SK-N-SH treated with all-trans-retinoic acid at 6 μM for 48 hours (cell line): ENCODE measurements around the gene GPC3.

Source experiments
- ARNTL ChIP-seq: fragments of 450-650 bp; formaldehyde crosslinking; IDR thresholded peaks from 2 replicates; pipeline ENCODE4 v1.5.0; 2020; ENCODE audit warnings: low read depth, mild to moderate bottlenecking, moderate library complexity, borderline replicate concordance
- CREB5 ChIP-seq: fragments of 250-450 bp; sonication (Bioruptor Pico); IDR thresholded peaks from 2 replicates; pipeline ENCODE4 v1.5.1; 2020; ENCODE audit warnings: low read depth, mild to moderate bottlenecking, moderate library complexity
- CSRNP3 ChIP-seq: fragments of 250-450 bp; sonication (Bioruptor Pico); IDR thresholded peaks from 2 replicates; pipeline ENCODE4 v1.5.1; 2021; ENCODE audit warnings: mild to moderate bottlenecking, moderate library complexity
- ISL1 ChIP-seq: fragments of 250-450 bp; sonication (Bioruptor Pico); IDR thresholded peaks from 2 replicates; pipeline ENCODE4 v2.1.2; 2022; ENCODE audit warnings: mild to moderate bottlenecking, moderate library complexity
- TCF4 ChIP-seq: fragments of 250-450 bp; sonication (Bioruptor Pico); IDR thresholded peaks from 2 replicates; pipeline ENCODE4 v1.8.0; 2021; ENCODE audit warnings: mild to moderate bottlenecking, moderate library complexity, borderline replicate concordance
- TOX ChIP-seq: fragments of 250-450 bp; sonication (Bioruptor Pico); IDR thresholded peaks from 2 replicates; pipeline ENCODE4 v1.8.0; 2021; ENCODE audit warnings: mild to moderate bottlenecking, moderate library complexity, borderline replicate concordance
- ZNF70 ChIP-seq: fragments of 450-650 bp; formaldehyde crosslinking; IDR thresholded peaks from 2 replicates; pipeline ENCODE4 v1.5.0; 2020; ENCODE audit warnings: mild to moderate bottlenecking, moderate library complexity

- TF ChIP-seq ZNF70 (no peak), TOX (no peak), ISL1 (no peak), TCF4 (CRISPR knock-in tag) (no peak), CREB5 (no peak), ARNTL (CRISPR knock-in tag) (no peak), CSRNP3 (CRISPR knock-in tag) (no peak)
These were observed 332.0 kb downstream of the GPC3 start for GRCh38 chrX:133653358-133653757.
